ENCODE results near the gene TMEM108. TPM values are rescaled to one million over a fixed set of nuclear protein-coding genes. Genes with fewer than 3 reads are reported as not detected.

Gene TMEM108
- total and polyA plus RNA-seq, 9 donors = under 0.01 to 4.2 (median 0.46) TPM; not detected in 2

- 44 to 57% (median 53%) methylated on average over 3 of the region's 3 CpGs for WGBS, 3 donors
- TF ChIP-seq CTCF (IDR thresholded peaks at IDR 0.05) (no peak), POLR2A (IDR thresholded peaks at IDR 0.05) (no peak), EP300 (IDR thresholded peaks at IDR 0.05) (no peak)
- intact Hi-C loops (cut with DNase I) = no loop called here
These were observed 254.1 kb downstream of the TMEM108 start for GRCh38 chr3:133292296-133292695.

GRCh38 chr3:133293397-133294110 lies 255.4 kb downstream of the TMEM108 start:
- H3K36me3 ChIP-seq = no peaks in the 10 kb centered on the region
- H3K27ac ChIP-seq = no peak overlapping the region
- no peak for DNase-seq
- intact Hi-C loops (cut with DNase I) = no loop called here
- TF ChIP-seq EP300 (IDR thresholded peaks at IDR 0.05) (no peak), POLR2A (IDR thresholded peaks at IDR 0.05) (no peak), CTCF (IDR thresholded peaks at IDR 0.05) (no peak)
- peaks cover 2% of the 10 kb centered on the region for H3K4me1 ChIP-seq (ENCODE audit: insufficient read depth)
- WGBS, 3 donors = 48 to 61% (median 55%) methylated on average over 4 of the region's 4 CpGs
- no peak overlapping the region for H3K4me3 ChIP-seq
- H3K27me3 ChIP-seq = no peaks in the 10 kb centered on the region
- no peaks in the 10 kb centered on the region for H3K9me3 ChIP-seq

More at GRCh38 chr3:133292296-133292695, 254.1 kb downstream of the TMEM108 start:
- Histone ChIP-seq H3K36me3 (no peaks in the 10 kb centered on the region), H3K9me3 (no peaks in the 10 kb centered on the region), H3K27ac (no peak overlapping the region), H3K4me1 (ENCODE audit: insufficient read depth) (peaks cover 2% of the 10 kb centered on the region), H3K4me3 (no peak overlapping the region), H3K27me3 (no peaks in the 10 kb centered on the region)
- no peak for DNase-seq

- Histone ChIP-seq H3K4me3 (no peak overlapping the region), H3K27me3 (no peaks in the 10 kb centered on the region), H3K4me1 (ENCODE audit: insufficient read depth) (peaks cover 2% of the 10 kb centered on the region), H3K36me3 (no peaks in the 10 kb centered on the region), H3K9me3 (no peaks in the 10 kb centered on the region), H3K27ac (no peak overlapping the region)
- DNase-seq = no peak
- intact Hi-C loops (cut with DNase I) = no loop called here
- TF ChIP-seq CTCF (IDR thresholded peaks at IDR 0.05) = no peak
- no peak for TF ChIP-seq EP300 (IDR thresholded peaks at IDR 0.05)
- no peak for TF ChIP-seq POLR2A (IDR thresholded peaks at IDR 0.05)
- WGBS, 3 donors = 56 to 64% (median 62%) methylated on average over 1 of the region's 1 CpG
These were observed 256.1 kb downstream of the TMEM108 start for GRCh38 chr3:133294253-133294652.

- no peaks in the 10 kb centered on the region for H3K27me3 ChIP-seq
- intact Hi-C loops (cut with DNase I) = no loop called here
- H3K36me3 ChIP-seq = no peaks in the 10 kb centered on the region
- 42 to 54% (median 48%) methylated on average over 4 of the region's 4 CpGs for WGBS, 3 donors
- no peaks in the 10 kb centered on the region for H3K9me3 ChIP-seq
- no peak for TF ChIP-seq CTCF (IDR thresholded peaks at IDR 0.05)
- TF ChIP-seq POLR2A (IDR thresholded peaks at IDR 0.05) = no peak
- TF ChIP-seq EP300 (IDR thresholded peaks at IDR 0.05) = no peak
- no peak for DNase-seq
- H3K4me1 ChIP-seq (ENCODE audit: insufficient read depth) = peaks cover 2% of the 10 kb centered on the region
- no peak overlapping the region for H3K4me3 ChIP-seq
- no peak overlapping the region for H3K27ac ChIP-seq
These were observed 257.2 kb downstream of the TMEM108 start for GRCh38 chr3:133295199-133295901.
